ENCODE measurements around the gene ZC3H18.

- TF ChIP-seq EZH2phosphoT487 (IDR thresholded peaks at IDR 0.05; ENCODE audit: borderline replicate concordance, low read length) (no peak), CTCF (IDR thresholded peaks at IDR 0.05; ENCODE audit: low read depth, low read length, poor library complexity, severe bottlenecking) (no peak)
These were observed 41.3 kb upstream of the ZC3H18 start for GRCh38 chr16:88528902-88529318.
